GM18508 (cell line): Measurements from ENCODE around the gene PAIP1.
"Not testable (repeated sequence)": the region's sequence is repeated elsewhere in the genome, so short reads cannot be mapped to it uniquely, and the experiment has no call there.

Experiments used
- ATAC-seq: cut with Tn5 transposase; IDR thresholded peaks from one replicate; pipeline ENCODE4 v1.9.1; 2021; ENCODE audit warnings: moderate number of reproducible peaks; ENCODE audit not compliant: insufficient read depth, unreplicated experiment

Gene PAIP1

GRCh38 chr5:43530648-43531047 lies 26.2 kb downstream of the PAIP1 start:
- ATAC-seq, result no peak

- no peak for ATAC-seq
These were observed 33.2 kb downstream of the PAIP1 start for GRCh38 chr5:43523662-43524072.

GRCh38 chr5:43520615-43521014 lies 36.3 kb downstream of the PAIP1 start:
- no peak for ATAC-seq

GRCh38 chr5:43515678-43516048 lies 41.2 kb downstream of the PAIP1 start:
- no peak for ATAC-seq

- ATAC-seq, result peak; percentile 86
These were observed 41.8 kb downstream of the PAIP1 start, which contains the start of gene C5orf34 for GRCh38 chr5:43514816-43515677. C5orf34 (minus strand) TSS chr5:43515148; CDS start chr5:43509339, 5,809 bp downstream.

GRCh38 chr5:43514471-43514815 lies 42.4 kb downstream of the PAIP1 start:
- peak; percentile 30 for ATAC-seq

GRCh38 chr5:43514025-43514424 lies 42.9 kb downstream of the PAIP1 start:
- no peak for ATAC-seq

- ATAC-seq, result not testable (repeated sequence)
These were observed 45.8 kb downstream of the PAIP1 start for GRCh38 chr5:43511062-43511461.

GRCh38 chr5:43498581-43498980 lies 58.3 kb downstream of the PAIP1 start:
- ATAC-seq, result no peak

- ATAC-seq, result no peak
These were observed 59.4 kb downstream of the PAIP1 start for GRCh38 chr5:43497311-43498104.

- no peak for ATAC-seq
These were observed 65.6 kb downstream of the PAIP1 start for GRCh38 chr5:43491326-43491725.

GRCh38 chr5:43486353-43486752 lies 70.5 kb downstream of the PAIP1 start:
- ATAC-seq, result no peak

GRCh38 chr5:43485406-43485805 lies 71.5 kb downstream of the PAIP1 start:
- ATAC-seq, result no peak

- ATAC-seq, result peak; percentile 60
These were observed 72.6 kb downstream of the PAIP1 start for GRCh38 chr5:43484106-43484849.

- peak; percentile 49 for ATAC-seq
These were observed 73.4 kb downstream of the PAIP1 start, which contains the start of gene TMEM267 for GRCh38 chr5:43483298-43484105. TMEM267 (minus strand) TSS chr5:43483865; CDS start chr5:43453969, 29,896 bp downstream.

- ATAC-seq, result no peak
These were observed 74.2 kb downstream of the PAIP1 start for GRCh38 chr5:43482490-43483297.
